Urinary bladder (tissue), 4 donors: ENCODE measurements around the gene CHKB. TPM values are rescaled to one million over a fixed set of nuclear protein-coding genes. Genes with fewer than 3 reads are reported as not detected.
A peak's percentile ranks its signal among the peaks of the same experiment; 100 is the strongest.

Experiments
- DNase-seq: peaks from one replicate; pipeline ENCODE4 v3.0.0-alpha.2; 2015; ENCODE audit errors: extremely low spot score
- H3K27ac ChIP-seq: one replicate; pipeline ENCODE4 v1.5.1; 2013; ENCODE audit warnings: low read depth, mild to moderate bottlenecking, moderate library complexity
- H3K36me3 ChIP-seq: one replicate; pipeline ENCODE4 v1.6.1; 2013; ENCODE audit warnings: mild to moderate bottlenecking, moderate library complexity; ENCODE audit not compliant: insufficient read depth
- H3K4me1 ChIP-seq: one replicate; pipeline ENCODE4 v1.6.1; 2013; ENCODE audit warnings: mild to moderate bottlenecking, moderate library complexity; ENCODE audit not compliant: insufficient read depth
- H3K4me3 ChIP-seq: one replicate; pipeline ENCODE4 v1.5.1; 2013; ENCODE audit warnings: low read depth, low read length
- WGBS: extraction: QIAGEN DNeasy Blood & Tissue Kit; methylation state at CpG from one replicate; pipeline ENCODE4 v1.1.7; 2013; 5-methylcytosine and 5-hydroxymethylcytosine counted together
- polyA plus RNA-seq: library from polyadenylated mRNA; stranded (reverse); fragments of 200-250 nt; gene quantifications from one replicate; pipeline ENCODE4 v1.2.3, GENCODE V29; 2013
- total RNA-seq: library from RNA; depleted of rRNA; stranded (reverse); fragments of >200 nt; gene quantifications from one replicate; pipeline ENCODE4 v1.2.3, GENCODE V29; 2014
- donor health status: healthy with polysubstance abuse.
- donor health status: healthy.

The CHKB gene
- total and polyA plus RNA-seq, 2 donors, result 28.0 to 45.7 TPM

GRCh38 chr22:50606946-50607658, 24.5 kb upstream of the CHKB start:
- Histone ChIP-seq H3K4me3 (no peak overlapping the region), H3K36me3 (no peaks in the 10 kb centered on the region), H3K4me1 (no peaks in the 10 kb centered on the region), H3K27ac (no peak overlapping the region)
- no peak for DNase-seq
- 85% methylated on average over 18 of the region's 18 CpGs for WGBS

- no peaks in the 10 kb centered on the region for H3K36me3 ChIP-seq
- H3K27ac ChIP-seq, result no peak overlapping the region
- no peak overlapping the region for H3K4me3 ChIP-seq
- no peaks in the 10 kb centered on the region for H3K4me1 ChIP-seq
- DNase-seq, result no peak
- 71% methylated on average over 19 of the region's 19 CpGs for WGBS
These were observed 23.7 kb upstream of the CHKB start for GRCh38 chr22:50606165-50606945.

- Histone ChIP-seq H3K4me1 (no peaks in the 10 kb centered on the region), H3K36me3 (no peaks in the 10 kb centered on the region), H3K27ac (no peak overlapping the region), H3K4me3 (no peak overlapping the region)
- WGBS, result 87% methylated on average over 20 of the region's 20 CpGs
- no peak for DNase-seq
These were observed 23.0 kb upstream of the CHKB start for GRCh38 chr22:50605613-50606074.

DNA sequence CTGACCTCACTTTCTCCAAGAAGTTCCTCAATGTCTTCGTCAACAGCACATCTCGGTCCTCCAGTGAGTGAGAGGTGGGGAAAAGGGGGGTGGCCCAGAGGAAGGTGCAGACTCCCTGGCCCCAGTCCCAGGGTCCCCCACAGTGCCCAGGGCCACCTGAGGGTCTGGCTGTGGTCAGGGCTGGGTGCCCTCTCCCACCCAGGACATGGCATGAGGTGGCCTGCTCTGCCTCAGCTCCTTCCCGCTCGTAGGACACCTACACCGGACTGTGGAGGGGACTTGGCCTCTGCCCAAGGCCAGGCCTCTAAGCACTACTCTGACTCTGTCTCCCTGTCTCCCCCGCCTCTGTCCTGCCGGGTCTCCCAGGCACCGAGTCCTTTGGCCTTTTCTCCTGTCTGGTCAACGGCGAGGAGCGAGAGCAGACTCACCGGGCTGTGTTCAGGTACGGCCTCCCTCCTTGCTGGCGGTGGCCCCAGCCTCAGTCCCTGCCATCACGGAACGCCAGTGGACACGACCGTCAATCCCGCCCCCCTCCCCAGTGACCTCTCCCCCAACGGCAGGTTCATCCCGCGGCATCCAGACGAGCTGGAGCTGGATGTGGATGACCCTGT, 22.5 kb upstream of the CHKB start:
- H3K4me3 ChIP-seq, result no peak overlapping the region
- peaks cover 2% of the 10 kb centered on the region for H3K4me1 ChIP-seq
- H3K36me3 ChIP-seq, result no peaks in the 10 kb centered on the region
- 78% methylated on average over 23 of the region's 23 CpGs for WGBS
- H3K27ac ChIP-seq, result no peak overlapping the region
- DNase-seq, result no peak

DNA sequence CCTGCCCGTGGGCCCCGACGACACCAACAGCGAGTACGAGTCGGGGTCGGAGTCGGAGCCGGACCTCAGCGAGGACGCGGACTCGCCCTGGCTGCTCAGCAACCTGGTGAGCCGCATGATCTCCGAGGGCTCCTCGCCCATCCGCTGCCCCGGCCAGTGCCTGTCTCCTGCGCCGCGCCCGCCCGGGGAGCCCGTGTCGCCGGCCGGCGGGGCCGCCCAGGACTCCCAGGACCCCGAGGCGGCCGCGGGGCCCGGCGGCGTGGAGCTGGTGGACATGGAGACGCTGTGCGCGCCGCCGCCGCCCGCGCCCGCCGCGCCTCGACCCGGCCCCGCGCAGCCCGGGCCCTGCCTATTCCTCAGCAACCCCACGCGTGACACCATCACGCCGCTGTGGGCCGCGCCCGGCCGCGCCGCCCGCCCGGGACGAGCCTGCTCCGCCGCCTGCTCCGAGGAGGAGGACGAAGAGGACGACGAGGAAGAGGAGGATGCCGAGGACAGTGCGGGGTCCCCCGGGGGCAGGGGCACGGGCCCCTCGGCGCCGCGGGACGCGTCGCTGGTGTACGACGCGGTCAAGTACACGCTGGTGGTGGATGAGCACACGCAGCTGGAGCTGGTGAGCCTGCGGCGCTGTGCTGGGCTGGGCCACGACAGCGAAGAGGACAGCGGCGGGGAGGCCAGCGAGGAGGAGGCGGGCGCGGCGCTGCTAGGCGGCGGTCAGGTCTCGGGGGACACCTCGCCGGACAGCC, 21.8 kb upstream of the CHKB start:
- 39% methylated on average over 103 of the region's 103 CpGs for WGBS

DNA sequence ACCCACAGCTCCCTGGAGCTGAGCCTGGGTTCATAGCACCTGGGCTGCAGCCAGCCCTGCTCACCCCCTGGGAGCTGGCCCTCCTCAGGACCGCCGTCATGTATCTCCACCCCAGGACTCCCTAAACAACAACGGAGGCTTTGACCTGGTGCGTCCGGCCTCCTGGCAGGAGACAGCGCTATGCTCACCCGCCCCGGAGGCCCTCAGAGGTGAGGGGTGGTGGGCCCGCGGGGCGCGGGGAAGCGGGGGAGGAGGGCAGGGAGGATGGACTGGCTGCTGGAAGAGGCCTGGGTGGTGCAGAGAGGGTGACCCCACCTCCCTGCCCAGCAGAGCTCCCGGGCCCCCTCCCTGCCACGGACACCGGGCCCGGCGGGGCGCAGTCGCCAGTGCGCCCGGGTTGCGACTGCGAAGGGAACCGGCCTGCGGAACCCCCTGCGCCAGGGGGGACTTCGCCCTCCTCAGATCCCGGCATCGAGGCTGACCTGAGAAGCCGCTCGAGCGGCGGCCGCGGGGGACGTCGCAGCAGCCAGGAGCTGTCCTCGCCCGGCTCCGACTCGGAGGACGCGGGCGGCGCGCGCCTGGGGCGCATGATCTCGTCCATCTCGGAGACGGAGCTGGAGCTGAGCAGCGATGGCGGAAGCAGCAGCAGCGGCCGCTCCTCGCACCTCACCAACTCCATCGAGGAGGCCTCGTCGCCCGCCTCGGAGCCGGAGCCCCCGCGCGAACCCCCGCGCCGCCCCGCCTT, 21.0 kb upstream of the CHKB start:
- Histone ChIP-seq H3K36me3 (no peaks in the 10 kb centered on the region), H3K4me3 (no peak overlapping the region), H3K4me1 (peaks cover 2% of the 10 kb centered on the region), H3K27ac (no peak overlapping the region)
- DNase-seq, result no peak
- WGBS, result 5% methylated on average over 70 of the region's 70 CpGs

More for the DNA sequence above, 21.8 kb upstream of the CHKB start:
- no peak for DNase-seq
- Histone ChIP-seq H3K27ac (no peak overlapping the region), H3K4me3 (no peak overlapping the region), H3K4me1 (peaks cover 2% of the 10 kb centered on the region), H3K36me3 (no peaks in the 10 kb centered on the region)

DNA sequence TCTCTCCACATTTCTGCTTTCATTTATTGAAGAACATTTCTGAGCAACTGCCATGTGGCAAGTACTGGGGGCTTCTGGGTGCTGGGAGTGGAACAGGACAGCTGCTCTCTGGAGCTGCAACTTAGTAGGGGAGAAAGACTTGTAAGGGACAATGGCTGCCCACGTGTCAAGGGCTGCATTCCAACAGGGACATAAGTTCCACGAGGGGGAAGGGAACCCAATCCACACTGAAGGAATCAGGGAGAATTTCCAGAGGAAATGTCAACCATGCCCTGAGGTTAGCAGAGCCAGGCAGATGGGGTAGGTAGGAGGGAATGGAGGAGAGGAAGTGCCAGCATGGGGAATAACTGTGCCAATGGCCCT, 19.7 kb upstream of the CHKB start:
- H3K4me3 ChIP-seq, result no peak overlapping the region
- no peaks in the 10 kb centered on the region for H3K36me3 ChIP-seq
- peaks cover 2% of the 10 kb centered on the region for H3K4me1 ChIP-seq
- DNase-seq, result no peak
- WGBS, result 19% methylated on average over 2 of the region's 2 CpGs
- H3K27ac ChIP-seq, result no peak overlapping the region

DNA sequence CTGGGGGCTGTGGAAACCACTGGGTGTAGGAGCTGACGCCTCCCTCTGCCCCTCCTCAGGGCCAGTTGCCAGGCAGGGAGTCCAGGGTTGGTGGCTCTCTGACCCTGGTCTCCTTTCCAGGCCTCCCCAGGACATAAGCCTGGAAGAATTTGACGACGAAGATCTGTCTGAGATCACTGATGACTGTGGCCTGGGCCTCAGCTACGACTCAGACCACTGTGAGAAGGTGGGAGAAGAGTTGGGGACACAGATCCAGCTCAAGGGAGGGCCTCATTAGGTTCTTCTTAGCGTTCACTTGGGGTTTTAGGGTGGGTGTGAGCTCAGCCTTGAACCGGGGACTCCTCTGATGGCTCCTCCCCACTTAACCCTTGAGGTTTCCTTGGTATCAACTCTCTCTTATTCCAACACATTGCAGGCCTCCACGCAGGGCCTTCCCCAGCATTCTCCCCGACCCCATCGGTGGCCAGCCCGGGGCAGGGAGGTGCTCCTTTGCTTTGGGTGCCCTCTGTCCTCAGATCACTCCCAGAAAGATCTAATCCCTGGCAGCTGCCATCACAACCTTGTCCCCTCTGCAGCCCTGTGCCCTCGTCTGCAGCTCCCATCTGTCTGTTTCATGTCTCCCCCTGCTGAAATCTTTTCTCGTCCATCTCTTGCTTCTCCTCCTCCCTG, 19.2 kb upstream of the CHKB start:
- Histone ChIP-seq H3K4me3 (no peak overlapping the region), H3K27ac (no peak overlapping the region), H3K36me3 (no peaks in the 10 kb centered on the region), H3K4me1 (peaks cover 2% of the 10 kb centered on the region)
- no peak for DNase-seq
- 50% methylated on average over 12 of the region's 12 CpGs for WGBS

GRCh38 chr22:50600967-50601668, 18.5 kb upstream of the CHKB start:
- Histone ChIP-seq H3K4me1 (peaks cover 2% of the 10 kb centered on the region), H3K27ac (no peak overlapping the region), H3K36me3 (no peaks in the 10 kb centered on the region), H3K4me3 (peak overlapping the region; percentile 54)
- no peak for DNase-seq
- WGBS, result 5% methylated on average over 49 of the region's 52 CpGs

GRCh38 chr22:50600538-50600937, 17.9 kb upstream of the CHKB start, which contains the start of gene MAPK8IP2:
TSS of gene MAPK8IP2 (plus strand) at chr22:50600793. CDS start at chr22:50600819, 26 bp downstream.
- under 1% methylated on average over 57 of the region's 61 CpGs for WGBS
- Histone ChIP-seq H3K27ac (no peak within 1 kb of the TSS), H3K4me1 (peaks cover 2% of the 10 kb centered on the region), H3K36me3 (no peaks in the 10 kb centered on the region), H3K4me3 (peak within 1 kb of the TSS; percentile 54)
- DNase-seq, result no peak

DNA sequence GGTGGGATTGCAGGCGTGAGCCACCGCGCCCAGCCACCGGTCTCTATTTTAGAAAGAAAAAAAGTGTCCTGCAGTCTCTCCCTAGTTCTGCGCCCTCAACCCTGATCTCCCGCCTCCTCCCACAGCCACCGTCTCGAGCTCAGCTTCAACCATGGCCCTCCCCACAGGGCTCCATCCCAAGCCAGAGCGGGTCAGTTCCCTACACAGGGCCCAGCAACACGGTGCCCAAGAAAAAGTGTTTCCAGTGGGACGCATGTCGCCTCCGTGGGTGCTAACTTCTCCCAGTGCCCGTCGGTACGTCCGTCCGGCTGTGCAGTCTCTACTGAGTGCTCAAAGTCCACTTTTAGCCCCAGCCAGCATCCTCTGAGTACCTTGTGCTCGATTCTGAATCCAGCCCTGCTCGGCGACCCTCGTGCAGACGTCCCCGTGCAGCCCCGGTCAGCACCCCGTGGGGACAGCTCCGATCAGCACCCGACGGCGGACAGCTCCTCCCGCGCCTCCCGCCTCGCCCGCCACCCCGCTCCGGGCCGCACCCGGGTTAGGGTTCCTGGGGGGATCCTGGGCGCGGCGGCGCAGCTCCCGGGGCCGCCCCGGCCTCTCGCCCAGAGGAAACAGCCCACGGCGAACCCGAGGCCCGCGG, 17.3 kb upstream of the CHKB start:
- 14% methylated on average over 52 of the region's 52 CpGs for WGBS
- H3K4me3 ChIP-seq, result peak overlapping the region; percentile 54
- no peaks in the 10 kb centered on the region for H3K36me3 ChIP-seq
- peaks cover 2% of the 10 kb centered on the region for H3K4me1 ChIP-seq
- no peak overlapping the region for H3K27ac ChIP-seq
- DNase-seq, result no peak

GRCh38 chr22:50597097-50597496, 14.4 kb upstream of the CHKB start:
- peaks cover 2% of the 10 kb centered on the region for H3K4me1 ChIP-seq
- no peak overlapping the region for H3K4me3 ChIP-seq
- 86% methylated on average over 5 of the region's 5 CpGs for WGBS
- H3K27ac ChIP-seq, result no peak overlapping the region
- no peak for DNase-seq
- no peaks in the 10 kb centered on the region for H3K36me3 ChIP-seq
